ENCODE data around the gene HIC1.

Gene HIC1

GRCh38 chr17:2076087-2076984 is 21.4 kb downstream of the HIC1 start:
- in situ Hi-C loops (cut with MboI; ENCODE audit: low sequenced_read_pairs, unreplicated experiment), result no loop called here
- TF ChIP-seq, protein P1, sequence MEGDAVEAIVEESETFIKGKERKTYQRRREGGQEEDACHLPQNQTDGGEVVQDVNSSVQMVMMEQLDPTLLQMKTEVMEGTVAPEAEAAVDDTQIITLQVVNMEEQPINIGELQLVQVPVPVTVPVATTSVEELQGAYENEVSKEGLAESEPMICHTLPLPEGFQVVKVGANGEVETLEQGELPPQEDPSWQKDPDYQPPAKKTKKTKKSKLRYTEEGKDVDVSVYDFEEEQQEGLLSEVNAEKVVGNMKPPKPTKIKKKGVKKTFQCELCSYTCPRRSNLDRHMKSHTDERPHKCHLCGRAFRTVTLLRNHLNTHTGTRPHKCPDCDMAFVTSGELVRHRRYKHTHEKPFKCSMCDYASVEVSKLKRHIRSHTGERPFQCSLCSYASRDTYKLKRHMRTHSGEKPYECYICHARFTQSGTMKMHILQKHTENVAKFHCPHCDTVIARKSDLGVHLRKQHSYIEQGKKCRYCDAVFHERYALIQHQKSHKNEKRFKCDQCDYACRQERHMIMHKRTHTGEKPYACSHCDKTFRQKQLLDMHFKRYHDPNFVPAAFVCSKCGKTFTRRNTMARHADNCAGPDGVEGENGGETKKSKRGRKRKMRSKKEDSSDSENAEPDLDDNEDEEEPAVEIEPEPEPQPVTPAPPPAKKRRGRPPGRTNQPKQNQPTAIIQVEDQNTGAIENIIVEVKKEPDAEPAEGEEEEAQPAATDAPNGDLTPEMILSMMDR (IDR thresholded peaks at IDR 0.05; ENCODE audit: borderline replicate concordance, control extremely low read depth, extremely low read depth, insufficient read depth, missing control alignments), result no peak
- DNase-seq (ENCODE audit: low spot score), result no peak

DNA sequence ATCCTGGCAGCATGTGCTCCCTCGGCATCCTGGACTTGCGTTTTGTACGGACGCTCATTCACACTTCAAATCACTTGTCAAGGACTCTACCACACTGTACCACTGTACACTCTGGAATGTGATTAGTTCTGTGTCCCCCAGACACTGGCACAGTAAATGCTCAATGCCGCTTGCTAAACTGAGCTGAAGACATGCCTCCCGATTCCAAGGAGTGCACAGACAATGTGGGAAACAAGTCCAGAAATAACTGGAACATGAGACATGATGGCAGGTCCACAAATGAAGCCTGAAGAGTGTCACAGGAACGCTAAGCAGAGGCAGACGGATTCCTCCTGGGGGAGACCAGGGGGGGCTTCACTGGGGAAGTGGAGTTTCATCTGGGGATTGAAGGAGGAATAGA is 22.1 kb downstream of the HIC1 start:
- in situ Hi-C loops (cut with MboI; ENCODE audit: low sequenced_read_pairs, unreplicated experiment), result no loop called here
- no peak for DNase-seq (ENCODE audit: low spot score)
- TF ChIP-seq, protein P1 (IDR thresholded peaks at IDR 0.05; ENCODE audit: borderline replicate concordance, control extremely low read depth, extremely low read depth, insufficient read depth, missing control alignments), result no peak

DNA sequence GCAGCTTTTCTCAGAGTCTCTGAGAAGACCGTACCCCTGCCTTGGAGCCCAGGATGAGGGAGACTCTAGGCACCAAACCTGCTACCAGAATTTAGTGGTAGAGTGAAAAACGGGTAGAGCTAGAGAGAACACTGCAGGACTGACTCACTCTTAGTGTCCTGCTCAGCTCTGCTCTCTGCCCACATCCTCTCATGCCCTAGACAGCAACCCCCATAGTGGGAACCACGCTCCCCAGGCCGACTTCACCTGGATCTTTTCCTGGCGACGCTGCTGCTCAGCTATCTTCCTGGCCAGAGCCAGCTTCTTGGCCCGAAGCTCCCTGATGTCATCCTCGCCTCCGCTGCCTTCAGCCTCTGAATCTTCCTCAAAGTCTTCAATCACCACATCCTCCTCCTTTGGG is 26.7 kb downstream of the HIC1 start:
- TF ChIP-seq, protein P1 (IDR thresholded peaks at IDR 0.05; ENCODE audit: borderline replicate concordance, control extremely low read depth, extremely low read depth, insufficient read depth, missing control alignments), result no peak
- DNase-seq (ENCODE audit: low spot score), result no peak
- in situ Hi-C loops (cut with MboI; ENCODE audit: low sequenced_read_pairs, unreplicated experiment), result no loop called here

DNA sequence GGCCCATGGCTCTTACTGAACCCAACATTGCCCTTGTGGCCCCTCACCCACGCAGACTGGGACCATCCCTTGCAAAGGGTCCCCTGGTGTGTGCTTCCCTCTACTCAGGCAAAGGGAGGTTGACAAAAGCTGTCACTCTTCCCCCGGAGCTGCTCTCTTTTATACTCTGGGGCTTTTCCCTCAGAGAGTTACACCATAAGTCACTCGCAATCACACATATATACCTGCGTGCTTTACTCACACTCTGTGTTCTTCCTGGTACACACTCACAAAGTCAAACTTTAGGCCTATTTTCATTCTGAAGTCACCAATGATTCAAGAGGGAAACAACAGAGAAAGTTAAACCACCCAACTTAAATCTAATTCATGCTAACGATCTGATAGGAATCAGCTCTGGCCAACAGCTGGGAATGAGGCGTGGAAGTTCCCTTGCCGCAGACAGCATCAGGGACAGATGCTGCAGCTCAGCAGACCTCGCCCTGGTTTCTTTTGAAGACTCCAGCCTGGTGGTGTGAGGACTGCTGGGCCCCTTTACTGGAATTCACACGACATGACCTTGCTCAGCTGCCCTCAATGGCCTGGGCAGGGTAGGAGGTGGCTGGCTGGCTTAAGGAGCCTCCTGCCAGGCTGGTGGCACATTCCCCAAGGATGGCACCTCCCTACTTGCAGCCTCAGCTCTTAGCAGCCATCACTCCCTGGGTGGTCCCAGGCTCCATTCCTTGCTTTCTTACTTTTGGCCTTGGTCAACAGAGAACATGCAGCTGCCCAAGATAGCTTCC is 27.3 kb downstream of the HIC1 start:
- DNase-seq (ENCODE audit: low spot score), result no peak
- TF ChIP-seq, protein P1 (IDR thresholded peaks at IDR 0.05; ENCODE audit: borderline replicate concordance, control extremely low read depth, extremely low read depth, insufficient read depth, missing control alignments), result no peak
- in situ Hi-C loops (cut with MboI; ENCODE audit: low sequenced_read_pairs, unreplicated experiment), result no loop called here

- TF ChIP-seq, protein P1 (IDR thresholded peaks at IDR 0.05; ENCODE audit: borderline replicate concordance, control extremely low read depth, extremely low read depth, insufficient read depth, missing control alignments), result peak; percentile 31
- in situ Hi-C loops (cut with MboI; ENCODE audit: low sequenced_read_pairs, unreplicated experiment), result no loop called here
- peak; percentile 81 for DNase-seq (ENCODE audit: low spot score)
These were observed 28.7 kb downstream of the HIC1 start for GRCh38 chr17:2083613-2084035.

- DNase-seq (ENCODE audit: low spot score), result no peak
- in situ Hi-C loops (cut with MboI; ENCODE audit: low sequenced_read_pairs, unreplicated experiment), result no loop called here
These were observed 29.3 kb downstream of the HIC1 start for GRCh38 chr17:2084036-2084765.

More at GRCh38 chr17:2084036-2084765, 29.3 kb downstream of the HIC1 start:
- TF ChIP-seq, protein P1 (IDR thresholded peaks at IDR 0.05; ENCODE audit: borderline replicate concordance, control extremely low read depth, extremely low read depth, insufficient read depth, missing control alignments), result no peak

Data from GM13976 (cell line).